ENCODE data around the gene PIP5KL1.

DNA sequence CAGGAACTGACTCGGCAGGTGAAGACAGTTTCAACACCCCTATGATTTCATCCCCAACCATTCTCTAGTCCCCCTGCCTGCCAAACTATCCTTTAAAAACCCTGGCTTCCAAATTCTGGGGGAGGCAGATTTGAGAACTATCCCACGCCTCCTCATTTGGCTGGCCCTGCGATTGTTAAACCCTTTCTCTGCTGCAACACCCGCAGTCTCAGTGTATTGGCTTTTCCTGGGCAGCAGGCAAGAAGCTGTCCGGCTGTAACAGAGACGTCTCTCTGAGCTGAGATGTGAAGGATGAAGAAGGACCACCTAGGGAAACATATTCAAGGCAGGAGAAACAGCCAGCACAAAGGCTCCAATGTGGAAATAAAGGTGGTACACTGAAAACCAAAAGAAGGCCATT lies 37.7 kb downstream of the PIP5KL1 start:
- TF ChIP-seq, protein P1, sequence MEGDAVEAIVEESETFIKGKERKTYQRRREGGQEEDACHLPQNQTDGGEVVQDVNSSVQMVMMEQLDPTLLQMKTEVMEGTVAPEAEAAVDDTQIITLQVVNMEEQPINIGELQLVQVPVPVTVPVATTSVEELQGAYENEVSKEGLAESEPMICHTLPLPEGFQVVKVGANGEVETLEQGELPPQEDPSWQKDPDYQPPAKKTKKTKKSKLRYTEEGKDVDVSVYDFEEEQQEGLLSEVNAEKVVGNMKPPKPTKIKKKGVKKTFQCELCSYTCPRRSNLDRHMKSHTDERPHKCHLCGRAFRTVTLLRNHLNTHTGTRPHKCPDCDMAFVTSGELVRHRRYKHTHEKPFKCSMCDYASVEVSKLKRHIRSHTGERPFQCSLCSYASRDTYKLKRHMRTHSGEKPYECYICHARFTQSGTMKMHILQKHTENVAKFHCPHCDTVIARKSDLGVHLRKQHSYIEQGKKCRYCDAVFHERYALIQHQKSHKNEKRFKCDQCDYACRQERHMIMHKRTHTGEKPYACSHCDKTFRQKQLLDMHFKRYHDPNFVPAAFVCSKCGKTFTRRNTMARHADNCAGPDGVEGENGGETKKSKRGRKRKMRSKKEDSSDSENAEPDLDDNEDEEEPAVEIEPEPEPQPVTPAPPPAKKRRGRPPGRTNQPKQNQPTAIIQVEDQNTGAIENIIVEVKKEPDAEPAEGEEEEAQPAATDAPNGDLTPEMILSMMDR (IDR thresholded peaks at IDR 0.05; ENCODE audit: low read length), result no peak
- TF ChIP-seq EZH2phosphoT487 (IDR thresholded peaks at IDR 0.05; ENCODE audit: low read length), result no peak

All from MM.1S (cell line).